Stimulated activated CD8-positive, alpha-beta memory T cell treated with anti-CD3 and anti-CD28 coated beads, Interleukin-4, amount 100 ng/mL, for 24 hours (primary cell): Measurements from ENCODE around the gene GLRA3.
"Not testable (repeated sequence)": the region's sequence is repeated elsewhere in the genome, so short reads cannot be mapped to it uniquely, and the experiment has no call there.

Experiments used
- DNase-seq: peaks from one replicate; pipeline ENCODE4 v3.0.0-alpha.2; 2020; ENCODE audit warnings: low read depth

The GLRA3 gene

GRCh38 chr4:174650711-174651355 is 178.2 kb downstream of the GLRA3 start:
- no peak for DNase-seq

GRCh38 chr4:174648812-174649211 is 180.2 kb downstream of the GLRA3 start:
- DNase-seq, result no peak

GRCh38 chr4:174646326-174646725 is 182.7 kb downstream of the GLRA3 start:
- no peak for DNase-seq

GRCh38 chr4:174640146-174640545 is 188.9 kb downstream of the GLRA3 start:
- DNase-seq, result no peak

- DNase-seq, result no peak
Observed at GRCh38 chr4:174635732-174636131, 193.3 kb downstream of the GLRA3 start.

- DNase-seq, result no peak
Observed at GRCh38 chr4:174633399-174633798, 195.6 kb downstream of the GLRA3 start.

GRCh38 chr4:174631901-174632758 is 196.9 kb downstream of the GLRA3 start:
- DNase-seq, result no peak

GRCh38 chr4:174629907-174630450 is 199.1 kb downstream of the GLRA3 start:
- not testable (repeated sequence) for DNase-seq

GRCh38 chr4:174629265-174629664 is 199.8 kb downstream of the GLRA3 start:
- DNase-seq, result no peak

GRCh38 chr4:174628191-174628590 is 200.9 kb downstream of the GLRA3 start:
- DNase-seq, result no peak

GRCh38 chr4:174627473-174627872 is 201.6 kb downstream of the GLRA3 start:
- no peak for DNase-seq

- DNase-seq, result no peak
Observed at GRCh38 chr4:174626342-174627008, 202.6 kb downstream of the GLRA3 start.

GRCh38 chr4:174616661-174617060 is 212.4 kb downstream of the GLRA3 start:
- DNase-seq, result no peak

- no peak for DNase-seq
Observed at GRCh38 chr4:174613979-174614378, 215.1 kb downstream of the GLRA3 start.

- no peak for DNase-seq
Observed at GRCh38 chr4:174611792-174612191, 217.3 kb downstream of the GLRA3 start.

- DNase-seq, result no peak
Observed at GRCh38 chr4:174607792-174608191, 221.3 kb downstream of the GLRA3 start.

GRCh38 chr4:174604198-174604597 is 224.8 kb downstream of the GLRA3 start:
- no peak for DNase-seq

GRCh38 chr4:174600391-174600790 is 228.7 kb downstream of the GLRA3 start:
- no peak for DNase-seq

- no peak for DNase-seq
Observed at GRCh38 chr4:174598800-174599199, 230.2 kb downstream of the GLRA3 start.

GRCh38 chr4:174596513-174596912 is 232.5 kb downstream of the GLRA3 start:
- no peak for DNase-seq

GRCh38 chr4:174595141-174595929 is 233.7 kb downstream of the GLRA3 start:
- DNase-seq, result no peak

- no peak for DNase-seq
Observed at GRCh38 chr4:174593701-174594100, 235.3 kb downstream of the GLRA3 start.
